HEK293 (cell line): ENCODE data around the gene TRUB1.

ENCODE experiments used
- FEZF1 ChIP-seq: fragments of 450-650 bp; formaldehyde crosslinking; IDR thresholded peaks from 2 replicates; pipeline ENCODE4 v1.5.1; 2016; ENCODE audit warnings: missing biosample characterization, missing genetic modification characterization
- IKZF3 ChIP-seq: fragments of 450-650 bp; IDR thresholded peaks from 2 replicates; pipeline ENCODE4 v1.5.0; 2018; ENCODE audit warnings: missing biosample characterization, mild to moderate bottlenecking, missing genetic modification characterization, moderate library complexity
- PRDM10 ChIP-seq: fragments of 450-650 bp; formaldehyde crosslinking; IDR thresholded peaks from 2 replicates; pipeline ENCODE4 v1.5.1; 2016; ENCODE audit warnings: missing biosample characterization, missing genetic modification characterization
- PRDM6 ChIP-seq: fragments of 450-650 bp; formaldehyde crosslinking; IDR thresholded peaks from 2 replicates; pipeline ENCODE4 v1.5.1; 2017; ENCODE audit warnings: missing biosample characterization, missing genetic modification characterization
- SCRT1 ChIP-seq: fragments of 450-650 bp; formaldehyde crosslinking; IDR thresholded peaks from 2 replicates; pipeline ENCODE4 v1.5.1; 2016; ENCODE audit warnings: missing biosample characterization, missing genetic modification characterization, borderline replicate concordance
- SP7 ChIP-seq: fragments of 450-650 bp; formaldehyde crosslinking; IDR thresholded peaks from 2 replicates; pipeline ENCODE4 v1.5.1; 2016; ENCODE audit warnings: missing biosample characterization, missing genetic modification characterization
- YY2 ChIP-seq: fragments of 450-650 bp; formaldehyde crosslinking; IDR thresholded peaks from 2 replicates; pipeline ENCODE4 v1.5.1; 2016; ENCODE audit warnings: missing biosample characterization, missing genetic modification characterization
- ZBTB17 ChIP-seq: fragments of 450-650 bp; formaldehyde crosslinking; IDR thresholded peaks from 2 replicates; pipeline ENCODE4 v1.5.1; 2016; ENCODE audit warnings: missing biosample characterization, missing genetic modification characterization
- ZBTB49 ChIP-seq: fragments of 450-650 bp; formaldehyde crosslinking; IDR thresholded peaks from 2 replicates; pipeline ENCODE4 v1.5.1; 2016; ENCODE audit warnings: missing biosample characterization, missing genetic modification characterization, low read depth
- ZBTB7A ChIP-seq: fragments of 450-650 bp; formaldehyde crosslinking; IDR thresholded peaks from 2 replicates; pipeline ENCODE4 v1.5.1; 2016; ENCODE audit warnings: low read depth, missing biosample characterization, missing genetic modification characterization
- ZFP41 ChIP-seq: fragments of 450-650 bp; formaldehyde crosslinking; IDR thresholded peaks from 2 replicates; pipeline ENCODE4 v1.5.1; 2016; ENCODE audit warnings: missing biosample characterization, missing genetic modification characterization, borderline replicate concordance
- ZNF132 ChIP-seq: fragments of 450-650 bp; formaldehyde crosslinking; IDR thresholded peaks from 2 replicates; pipeline ENCODE4 v1.5.1; 2017; ENCODE audit warnings: missing biosample characterization, missing genetic modification characterization, borderline replicate concordance
- ZNF16 ChIP-seq: fragments of 450-650 bp; formaldehyde crosslinking; IDR thresholded peaks from 2 replicates; pipeline ENCODE4 v1.5.1; 2016; ENCODE audit warnings: low read depth, missing biosample characterization, missing genetic modification characterization
- ZNF214 ChIP-seq: fragments of 450-650 bp; formaldehyde crosslinking; IDR thresholded peaks from 2 replicates; pipeline ENCODE4 v1.5.1; 2017; ENCODE audit warnings: missing biosample characterization, mild to moderate bottlenecking, missing genetic modification characterization, borderline replicate concordance
- ZNF248 ChIP-seq: fragments of 450-650 bp; formaldehyde crosslinking; IDR thresholded peaks from 2 replicates; pipeline ENCODE4 v1.5.1; 2017; ENCODE audit warnings: missing biosample characterization, missing genetic modification characterization
- ZNF274 ChIP-seq, 2 experiments: fragments of 200-500 bp in 1 of 2; fragments of 450-650 bp in 1 of 2; sonication (Bioruptor generic) in 1 of 2; formaldehyde crosslinking in 1 of 2; IDR thresholded peaks; 2 replicates each; pipeline versions ENCODE4 v1.5.1 to v1.6.1; 2014 to 2016; ENCODE audit warnings: borderline replicate concordance in 1 of 2, inconsistent platforms in 1 of 2, low read length in 1 of 2, missing biosample characterization in 1 of 2, missing genetic modification characterization in 1 of 2
- ZNF302 ChIP-seq: fragments of 450-650 bp; formaldehyde crosslinking; IDR thresholded peaks from 2 replicates; pipeline ENCODE4 v1.5.1; 2016; ENCODE audit warnings: missing biosample characterization, missing genetic modification characterization, low read depth
- ZNF548 ChIP-seq: fragments of 450-650 bp; formaldehyde crosslinking; IDR thresholded peaks from 2 replicates; pipeline ENCODE4 v1.5.1; 2016; ENCODE audit warnings: missing biosample characterization, missing genetic modification characterization
- ZNF560 ChIP-seq: fragments of 450-650 bp; formaldehyde crosslinking; IDR thresholded peaks from 2 replicates; pipeline ENCODE4 v1.5.1; 2017; ENCODE audit warnings: missing biosample characterization, missing genetic modification characterization, borderline replicate concordance
- ZNF571 ChIP-seq: fragments of 450-650 bp; formaldehyde crosslinking; IDR thresholded peaks from 2 replicates; pipeline ENCODE4 v1.5.0; 2017; ENCODE audit warnings: missing biosample characterization, missing genetic modification characterization
- ZNF626 ChIP-seq: fragments of 450-650 bp; sonication (Bioruptor Pico); formaldehyde crosslinking; IDR thresholded peaks from 2 replicates; pipeline ENCODE4 v1.5.1; 2018; ENCODE audit warnings: missing biosample characterization, missing genetic modification characterization, inconsistent platforms
- ZNF704 ChIP-seq: fragments of 450-650 bp; formaldehyde crosslinking; IDR thresholded peaks from 2 replicates; pipeline ENCODE4 v1.5.1; 2016; ENCODE audit warnings: missing biosample characterization, missing genetic modification characterization
- ZNF792 ChIP-seq: fragments of 450-650 bp; formaldehyde crosslinking; IDR thresholded peaks from 2 replicates; pipeline ENCODE4 v1.5.1; 2016; ENCODE audit warnings: missing biosample characterization, missing genetic modification characterization
- ZNF830 ChIP-seq: fragments of 450-650 bp; IDR thresholded peaks from 2 replicates; pipeline ENCODE4 v1.5.0; 2018; ENCODE audit warnings: missing biosample characterization, missing genetic modification characterization, low read depth, mild to moderate bottlenecking, moderate library complexity
- ZSCAN16 ChIP-seq: fragments of 450-650 bp; formaldehyde crosslinking; IDR thresholded peaks from 2 replicates; pipeline ENCODE4 v1.5.1; 2016; ENCODE audit warnings: missing biosample characterization, missing genetic modification characterization
- ZSCAN18 ChIP-seq: fragments of 450-650 bp; formaldehyde crosslinking; IDR thresholded peaks from 2 replicates; pipeline ENCODE4 v1.5.1; 2016; ENCODE audit warnings: missing biosample characterization, missing genetic modification characterization
- ZSCAN23 ChIP-seq: fragments of 450-650 bp; formaldehyde crosslinking; IDR thresholded peaks from 2 replicates; pipeline ENCODE4 v1.5.1; 2016; ENCODE audit warnings: missing biosample characterization, missing genetic modification characterization
- ZSCAN30 ChIP-seq: fragments of 450-650 bp; IDR thresholded peaks from 2 replicates; pipeline ENCODE4 v1.5.1; 2018; ENCODE audit warnings: missing biosample characterization, mild to moderate bottlenecking, missing genetic modification characterization, moderate library complexity

Gene TRUB1

GRCh38 chr10:114937962-114938855 is at the start of gene TRUB1 (continued):
- TF ChIP-seq ZBTB49 (tag by site-specific recombination), result no peak
- TF ChIP-seq ZNF274 (IDR thresholded peaks at IDR 0.05; ENCODE audit: low read length), result no peak
- no peak for TF ChIP-seq ZNF274 (tag by site-specific recombination; IDR thresholded peaks at IDR 0.05; ENCODE audit: borderline replicate concordance)
- TF ChIP-seq ZNF792 (tag by site-specific recombination), result 0 out of 2 replicates have a peak, but pooled peaks have one; percentile 30
- TF ChIP-seq FEZF1 (tag by site-specific recombination), result no peak
- peak; percentile 66; the same call in 1 of the 2 replicates for TF ChIP-seq ZSCAN30 (tag by site-specific recombination)
- TF ChIP-seq ZNF248 (tag by site-specific recombination), result no peak
- TF ChIP-seq ZSCAN23, result no peak
- TF ChIP-seq ZBTB7A (tag by site-specific recombination), result peak; percentile 74; the same call in 1 of the 2 replicates
- no peak for TF ChIP-seq ZNF132 (tag by site-specific recombination)
- TF ChIP-seq ZNF830, result no peak
- TF ChIP-seq ZNF16, result no peak
- peak; percentile 89 for TF ChIP-seq ZBTB17 (tag by site-specific recombination)
- TF ChIP-seq ZNF214 (tag by site-specific recombination), result no peak
- no peak for TF ChIP-seq ZNF560 (tag by site-specific recombination)
- TF ChIP-seq SCRT1 (tag by site-specific recombination), result peak; percentile 48; the same call in 1 of the 2 replicates
- TF ChIP-seq ZFP41 (tag by site-specific recombination), result no peak
- TF ChIP-seq PRDM6 (tag by site-specific recombination), result no peak
- no peak for TF ChIP-seq ZNF302
- TF ChIP-seq PRDM10 (tag by site-specific recombination), result peak; percentile 48; the same call in 1 of the 2 replicates
- no peak for TF ChIP-seq ZNF571
- no peak for TF ChIP-seq IKZF3 (tag by site-specific recombination)
- TF ChIP-seq ZNF626 (tag by site-specific recombination), result no peak
- TF ChIP-seq ZNF548 (tag by site-specific recombination), result 0 out of 2 replicates have a peak, but pooled peaks have one; percentile 19
- TF ChIP-seq ZSCAN18 (tag by site-specific recombination), result no peak
- no peak for TF ChIP-seq ZNF704 (tag by site-specific recombination)
- peak; percentile 71 for TF ChIP-seq SP7 (tag by site-specific recombination)
- no peak for TF ChIP-seq ZSCAN16 (tag by site-specific recombination)
- peak; percentile 90 for TF ChIP-seq YY2 (tag by site-specific recombination)
